GM13977 (cell line): Measurements from ENCODE around the gene PCYT2.
"Not testable (repeated sequence)": the region's sequence is repeated elsewhere in the genome, so short reads cannot be mapped to it uniquely, and the experiment has no call there.

Source experiments
- DNase-seq: peaks from one replicate; pipeline ENCODE4 v3.0.0; 2012; ENCODE audit warnings: low spot score
- CTCF ChIP-seq: IDR thresholded peaks from 2 replicates; pipeline ENCODE4 v1.5.1; 2012; ENCODE audit warnings: mild to moderate bottlenecking, control low read depth; ENCODE audit not compliant: insufficient read depth; ENCODE audit errors: extremely low read depth, missing control alignments
- in situ Hi-C: fragments of 300-500 bp; cut with MboI; formaldehyde crosslinking; loops from one replicate; pipeline ENCODE4 v1.12.0; 2022; ENCODE audit warnings: low sequenced_read_pairs, low pct_unique_long_range_greater_than_20kb, mixed read lengths, inconsistent platforms; ENCODE audit not compliant: unreplicated experiment

Gene PCYT2

GRCh38 chr17:81921537-81921862, 10.3 kb upstream of the PCYT2 start:
- in situ Hi-C loops, result no loop called here
- no peak for TF ChIP-seq CTCF
- no peak for DNase-seq

GRCh38 chr17:81920612-81921536, 9.7 kb upstream of the PCYT2 start:
- no peak for TF ChIP-seq CTCF
- no peak for DNase-seq
- in situ Hi-C loops, result no loop called here

GRCh38 chr17:81918832-81919545, 7.8 kb upstream of the PCYT2 start:
- in situ Hi-C loops, result no loop called here
- DNase-seq, result no peak
- TF ChIP-seq CTCF, result no peak

GRCh38 chr17:81918333-81918669, 7.1 kb upstream of the PCYT2 start:
- in situ Hi-C loops, DNase-seq: not testable (repeated sequence)

- DNase-seq, result peak; percentile 99
- TF ChIP-seq CTCF, result no peak
- in situ Hi-C loops, result no loop called here
Observed at GRCh38 chr17:81917565-81918332, 6.5 kb upstream of the PCYT2 start, which contains the start of gene SIRT7. Gene SIRT7, minus strand, starts transcription at chr17:81918176. Its CDS starts 45 bp downstream, at chr17:81918131.

GRCh38 chr17:81916234-81917001, 5.2 kb upstream of the PCYT2 start:
- no peak for DNase-seq
- in situ Hi-C loops, result no loop called here
- no peak for TF ChIP-seq CTCF
